K562 (cell line): Measurements from ENCODE around the gene PYGO2. TPM values are rescaled to one million over a fixed set of nuclear protein-coding genes. Genes with fewer than 3 reads are reported as not detected.

Source experiments
- CBX2 ChIP-seq: fragments of 200-600 bp; sonication (generic); IDR thresholded peaks from one replicate; pipeline ENCODE4 v1.6.1; 2012; ENCODE audit warnings: mild to moderate bottlenecking, low read length, inconsistent platforms; ENCODE audit not compliant: insufficient read depth, poor library complexity, severe bottlenecking
- CBX5 ChIP-seq: IDR thresholded peaks from 2 replicates; pipeline ENCODE4 v1.6.1; 2014; ENCODE audit warnings: low read depth, borderline replicate concordance
- CREB1 ChIP-seq, 2 experiments: sonication (generic) in 1 of 2; formaldehyde crosslinking in 1 of 2; IDR thresholded peaks; 2 replicates each; pipeline versions ENCODE4 v1.6.1 to v1.8.0; 2012 to 2022; ENCODE audit warnings: inconsistent platforms in 1 of 2, mild to moderate bottlenecking in 1 of 2, missing genetic modification reagents in 1 of 2, moderate library complexity in 1 of 2
- CTBP1 ChIP-seq: fragments of 450-650 bp; IDR thresholded peaks from 2 replicates; pipeline ENCODE4 v1.6.1; 2016; ENCODE audit warnings: borderline replicate concordance
- E2F1 ChIP-seq: sonication (generic); formaldehyde crosslinking; IDR thresholded peaks from 2 replicates; pipeline ENCODE4 v1.8.1; 2023; ENCODE audit warnings: mild to moderate bottlenecking, missing genetic modification reagents, moderate library complexity
- FOS ChIP-seq: IDR thresholded peaks from 3 replicates; pipeline ENCODE4 v1.6.1; 2011; ENCODE audit not compliant: insufficient read length; ENCODE audit errors: extremely low read depth
- HES1 ChIP-seq: fragments of 450-650 bp; IDR thresholded peaks from 2 replicates; pipeline ENCODE4 v1.6.1; 2016; ENCODE audit warnings: low read depth, mild to moderate bottlenecking, moderate library complexity
- HMBOX1 ChIP-seq: sonication (generic); IDR thresholded peaks from 2 replicates; pipeline ENCODE4 v1.6.1; 2016
- MBD2 ChIP-seq: sonication (generic); IDR thresholded peaks from 2 replicates; pipeline ENCODE4 v1.6.1; 2016; ENCODE audit warnings: low read depth, borderline replicate concordance
- MNT ChIP-seq, 2 experiments: fragments of 450-650 bp; conservative IDR thresholded peaks; 2 replicates each; pipeline ENCODE4 v1.6.1; 2017; ENCODE audit warnings: mild to moderate bottlenecking in 2 of 2, moderate library complexity in 2 of 2
- OTX1 ChIP-seq: fragments of 450-650 bp; formaldehyde crosslinking; IDR thresholded peaks from 2 replicates; pipeline ENCODE4 v1.4.0; 2022; ENCODE audit warnings: mild to moderate bottlenecking
- PHF8 ChIP-seq: fragments of 200-600 bp; sonication (generic); IDR thresholded peaks from 2 replicates; pipeline ENCODE4 v1.6.1; 2012; ENCODE audit warnings: mixed run types, mild to moderate bottlenecking, inconsistent platforms, low read length, moderate library complexity, borderline replicate concordance
- SAFB ChIP-seq: fragments of 200-400 bp; formaldehyde crosslinking; IDR thresholded peaks from 2 replicates; pipeline ENCODE4 v1.6.1; 2017; ENCODE audit warnings: low read depth, low read length, borderline replicate concordance
- SIN3A ChIP-seq, 2 experiments: fragments of 150-350 bp in 1 of 2; IDR thresholded peaks; 2 replicates each; pipeline ENCODE4 v1.6.1; 2011 to 2016; ENCODE audit warnings: borderline replicate concordance in 2 of 2, low read depth in 2 of 2, low read length in 2 of 2, mild to moderate bottlenecking in 2 of 2, moderate library complexity in 2 of 2; ENCODE audit not compliant: control insufficient read depth in 1 of 2
- SREBF1 ChIP-seq: fragments of 150-350 bp; IDR thresholded peaks from 2 replicates; pipeline ENCODE4 v1.6.1; 2014; ENCODE audit warnings: antibody characterized with exemption, low read depth, low read length, borderline replicate concordance
- STAT5B ChIP-seq: fragments of 250-450 bp; sonication (Bioruptor Pico); IDR thresholded peaks from 2 replicates; pipeline ENCODE4 v1.8.0; 2021; ENCODE audit warnings: mild to moderate bottlenecking, inconsistent platforms
- TFAM ChIP-seq: fragments of 250-450 bp; sonication (Bioruptor Pico); conservative IDR thresholded peaks from 2 replicates; pipeline ENCODE4 v1.5.0; 2021; ENCODE audit warnings: mild to moderate bottlenecking, moderate library complexity
- TRIM24 ChIP-seq, 2 experiments: fragments of 450-650 bp; IDR thresholded peaks; 2 replicates each; pipeline ENCODE4 v1.6.1; 2016
- ZNF124 ChIP-seq: sonication (generic); formaldehyde crosslinking; IDR thresholded peaks from 2 replicates; pipeline ENCODE4 v1.8.1; 2022; ENCODE audit warnings: missing genetic modification reagents
- ZNF212 ChIP-seq: fragments of 450-650 bp; formaldehyde crosslinking; IDR thresholded peaks from 2 replicates; pipeline ENCODE4 v1.4.0; 2020; ENCODE audit warnings: mild to moderate bottlenecking
- ZNF263 ChIP-seq: sonication (generic); formaldehyde crosslinking; IDR thresholded peaks from 2 replicates; pipeline ENCODE4 v1.8.0; 2022; ENCODE audit warnings: mild to moderate bottlenecking, missing genetic modification reagents, borderline replicate concordance
- ZNF384 ChIP-seq: IDR thresholded peaks from 2 replicates; pipeline ENCODE4 v1.6.1; 2012; ENCODE audit warnings: low read depth, low read length, improper control_type of control experiment
- ZNF589 ChIP-seq: fragments of 200-800 bp; sonication (Bioruptor generic); IDR thresholded peaks from 2 replicates; pipeline ENCODE4 v1.6.1; 2016; ENCODE audit warnings: low read depth, missing genetic modification characterization, missing compliant biosample characterization
- polyA plus RNA-seq, 8 experiments: library from polyadenylated mRNA; depleted of rRNA in 4 of 8; stranded (reverse) in 5 of 8; unstranded in 3 of 8; fragments of >200 nt; fragmentation: Nextera tagmentation in 2 of 8; fragmentation: Illumina TruSeq in 1 of 8; extraction: Ambion mirVana in 2 of 8; extraction: Trizol in 1 of 8; gene quantifications; 2 replicates each; pipeline versions ENCODE4 v1.2.1 to v1.2.3, GENCODE V29; 2011 to 2014; ENCODE audit warnings: inconsistent platforms in 1 of 8, missing spikeins in 1 of 8
- total RNA-seq, 7 experiments: library from RNA; depleted of rRNA in 6 of 7; stranded (reverse); fragments of >200 nt in 6 of 7; fragmentation: Illumina TruSeq in 2 of 7; extraction: Trizol in 2 of 7; gene quantifications; 2 replicates each; pipeline versions ENCODE4 v1.2.1 to v1.2.3, GENCODE V29; 2011 to 2021; ENCODE audit warnings: low replicate concordance in 1 of 7

The PYGO2 gene
- total and polyA plus RNA-seq, 9 of the 15 experiments (the other 6 are each of a cell fraction or from before 2014, with no cell fraction given), result 8.3 to 36.2 (median 18.2) TPM

DNA sequence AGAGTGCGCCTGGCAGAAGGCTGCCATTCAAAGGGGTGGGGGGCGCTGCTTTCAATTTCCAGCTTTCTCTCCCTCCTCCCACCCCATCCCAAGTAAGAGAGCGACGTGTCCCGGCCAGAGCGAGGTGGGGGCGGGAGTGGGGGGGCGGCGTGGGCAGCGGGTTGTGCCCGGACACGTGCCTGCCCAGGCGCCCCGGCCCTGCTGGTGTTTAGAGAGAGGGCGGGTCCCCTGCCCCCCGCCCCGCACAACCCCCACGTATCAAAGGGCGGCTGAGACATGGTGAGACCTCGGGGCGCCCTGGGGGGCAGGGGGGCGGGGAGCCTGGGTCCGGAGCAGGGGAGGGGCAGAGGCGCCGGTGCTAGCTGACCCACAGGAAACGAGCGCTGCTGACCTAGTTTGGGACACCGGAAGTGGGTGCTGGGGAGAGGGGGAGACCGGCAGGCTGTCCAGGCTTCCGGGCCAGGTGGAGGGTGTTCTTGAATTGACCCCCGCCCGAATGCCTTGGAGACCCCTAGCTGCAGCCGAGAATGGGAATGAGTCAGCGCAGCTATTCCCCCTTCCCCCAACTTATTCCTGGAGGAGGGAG lies 42.3 kb upstream of the PYGO2 start (continued):
- TF ChIP-seq HES1, result no peak
- TF ChIP-seq ZNF589 (CRISPR knock-in tag), result peak; percentile 66; the same call in 1 of the 2 replicates
- no peak for TF ChIP-seq STAT5B (CRISPR knock-in tag)
- no peak for TF ChIP-seq HMBOX1
- TF ChIP-seq E2F1 (CRISPR knock-in tag), result no peak
- no peak for TF ChIP-seq MBD2
- TF ChIP-seq ZNF124 (CRISPR knock-in tag), result no peak
- TF ChIP-seq FOS, result no peak
- no peak for TF ChIP-seq CBX5
- no peak for TF ChIP-seq SREBF1
- no peak for TF ChIP-seq CTBP1
- TF ChIP-seq SAFB, result no peak
- no peak for TF ChIP-seq TFAM (CRISPR knock-in tag)
- no peak for TF ChIP-seq PHF8
- TF ChIP-seq SIN3A (IDR thresholded peaks at IDR 0.05; ENCODE audit: borderline replicate concordance in 2 of 2, control insufficient read depth in 1 of 2, low read depth in 2 of 2, low read length in 2 of 2), result peak in 1 of 2 experiments; percentile 77; a peak in 1 of 4 replicates
- TF ChIP-seq CREB1 (IDR thresholded peaks at IDR 0.05), result no peak
- no peak for TF ChIP-seq CREB1 (CRISPR knock-in tag; IDR thresholded peaks at IDR 0.05)
- TF ChIP-seq ZNF384, result no peak
- TF ChIP-seq MNT (conservative IDR thresholded peaks at IDR 0.05), result peak; percentile 64 to 79
- no peak for TF ChIP-seq ZNF212 (CRISPR knock-in tag)
- no peak for TF ChIP-seq TRIM24 (IDR thresholded peaks at IDR 0.05)
- no peak for TF ChIP-seq CBX2
- no peak for TF ChIP-seq OTX1 (CRISPR knock-in tag)
- TF ChIP-seq ZNF263 (CRISPR knock-in tag), result 0 out of 2 replicates have a peak, but pooled peaks have one; percentile 24
